HUES64 (cell line): ENCODE measurements around the gene KIF24.
"Not testable (repeated sequence)": the region's sequence is repeated elsewhere in the genome, so short reads cannot be mapped to it uniquely, and the experiment has no call there.

Experiments used
- H3K27ac ChIP-seq: 2 replicates; pipeline ENCODE4 v1.7.0; 2013; ENCODE audit warnings: low read depth, low read length, inconsistent platforms
- H3K27me3 ChIP-seq: 2 replicates; pipeline ENCODE4 v1.6.1; 2013; ENCODE audit warnings: mild to moderate bottlenecking, low read length; ENCODE audit not compliant: insufficient read depth
- H3K36me3 ChIP-seq: 2 replicates; pipeline ENCODE4 v1.6.1; 2013; ENCODE audit warnings: mild to moderate bottlenecking, low read length; ENCODE audit not compliant: insufficient read depth
- H3K4me1 ChIP-seq: 2 replicates; pipeline ENCODE4 v1.6.1; 2013; ENCODE audit warnings: mild to moderate bottlenecking, low read length, moderate library complexity; ENCODE audit not compliant: insufficient read depth
- H3K4me3 ChIP-seq: 2 replicates; pipeline ENCODE4 v1.5.1; 2013; ENCODE audit warnings: mild to moderate bottlenecking, low read length, moderate library complexity
- H3K9ac ChIP-seq: 2 replicates; pipeline ENCODE4 v1.6.1; 2013; ENCODE audit warnings: mild to moderate bottlenecking, low read depth, low read length
- H3K9me3 ChIP-seq: 2 replicates; pipeline ENCODE4 v1.6.1; 2013; ENCODE audit warnings: low read depth, low read length; ENCODE audit not compliant: insufficient read depth
- WGBS: fragments of 150-250, 120-280 bp; methylation state at CpG from one replicate; pipeline ENCODE4 v1.1.7; 2013; ENCODE audit warnings: missing lambda C conversion rate; 5-methylcytosine and 5-hydroxymethylcytosine counted together

Gene KIF24

GRCh38 chr9:34362614-34363214 lies 33.6 kb upstream of the KIF24 start:
- H3K9ac ChIP-seq, result no peak overlapping the region
- H3K4me1 ChIP-seq, result peaks cover 22% of the 10 kb centered on the region
- no peaks in the 10 kb centered on the region for H3K27me3 ChIP-seq
- H3K36me3 ChIP-seq, result no peaks in the 10 kb centered on the region
- H3K4me3 ChIP-seq, result no peak overlapping the region
- 85% methylated on average over 4 of the region's 4 CpGs for WGBS
- no peaks in the 10 kb centered on the region for H3K9me3 ChIP-seq
- no peak overlapping the region for H3K27ac ChIP-seq

DNA sequence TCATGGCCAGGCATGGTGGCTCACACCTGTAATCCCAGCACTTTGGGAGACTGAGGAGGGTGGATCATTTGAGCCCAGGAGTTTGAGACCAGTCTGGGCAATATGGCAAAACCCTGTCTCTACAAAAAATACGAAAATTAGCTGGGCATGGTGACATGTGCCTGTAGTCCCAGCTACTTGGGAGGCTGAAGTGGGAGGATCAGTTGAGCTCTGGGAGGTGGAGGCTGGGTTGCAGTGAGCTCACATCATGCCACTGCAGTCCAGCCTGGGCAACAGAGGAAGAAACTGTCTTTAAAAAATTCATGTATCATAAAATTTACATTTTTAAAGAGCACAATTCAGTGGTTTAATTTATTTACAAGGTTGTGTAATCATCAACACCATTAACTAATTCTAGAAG lies 23.9 kb upstream of the KIF24 start:
- not testable (repeated sequence) for H3K27me3 ChIP-seq, H3K4me3 ChIP-seq, H3K4me1 ChIP-seq, H3K9ac ChIP-seq, H3K27ac ChIP-seq, H3K36me3 ChIP-seq
- peaks cover 11% of the 10 kb centered on the region; the same call in 1 of the 2 replicates for H3K9me3 ChIP-seq
- WGBS, result 94% methylated on average over 1 of the region's 1 CpG

DNA sequence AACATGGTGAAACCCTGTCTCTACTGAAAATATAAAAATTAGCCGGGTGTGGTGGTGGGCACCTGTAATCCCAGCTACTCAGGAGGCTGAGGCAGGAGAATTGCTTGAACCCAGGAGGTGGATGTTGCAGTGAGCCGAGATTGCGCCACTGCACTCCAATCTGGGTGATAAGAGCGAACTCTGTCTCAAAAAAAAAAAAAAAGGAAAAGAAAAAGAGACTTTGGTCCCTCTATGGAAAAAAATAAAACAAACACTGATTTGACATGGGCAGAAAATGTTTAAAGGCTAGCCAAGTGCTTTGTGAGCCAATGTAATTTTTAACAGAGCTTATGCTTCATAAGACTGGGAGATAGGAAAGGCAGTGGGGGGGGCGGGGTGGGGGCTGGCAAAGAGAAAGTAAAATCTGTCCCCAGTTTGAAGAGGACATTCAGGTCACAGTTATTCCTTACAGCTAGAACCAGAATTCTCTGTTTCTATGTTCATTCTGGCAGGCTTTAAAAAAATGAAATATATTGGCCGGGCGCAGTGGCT lies 23.1 kb upstream of the KIF24 start:
- not testable (repeated sequence) for H3K4me1 ChIP-seq, H3K4me3 ChIP-seq, H3K27me3 ChIP-seq, H3K27ac ChIP-seq, H3K36me3 ChIP-seq, H3K9ac ChIP-seq
- peaks cover 11% of the 10 kb centered on the region; the same call in 1 of the 2 replicates for H3K9me3 ChIP-seq
- 96% methylated on average over 7 of the region's 7 CpGs for WGBS

DNA sequence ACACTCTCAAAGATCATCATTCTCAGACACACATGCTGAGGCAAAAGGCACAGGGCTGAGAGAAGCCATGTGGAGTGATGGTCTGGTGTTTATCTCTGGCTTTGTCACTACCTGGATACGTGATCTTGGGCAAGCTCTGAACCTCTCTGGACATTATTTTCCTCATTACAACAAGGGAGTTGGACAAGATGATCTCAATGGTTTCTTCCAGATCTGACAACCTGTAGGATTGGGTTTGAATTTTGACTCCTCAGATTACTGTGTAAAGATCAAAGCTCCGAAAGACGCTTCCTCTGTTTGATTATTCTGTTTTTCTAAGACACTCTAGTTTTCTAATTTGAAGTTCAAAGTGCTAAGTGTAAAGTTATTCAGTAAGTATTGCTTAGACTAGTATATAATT lies 20.3 kb upstream of the KIF24 start:
- H3K27ac ChIP-seq, result no peak overlapping the region
- 92% methylated on average over 3 of the region's 3 CpGs for WGBS
- H3K9ac ChIP-seq, result no peak overlapping the region
- no peak overlapping the region for H3K4me3 ChIP-seq
- H3K4me1 ChIP-seq, result no peaks in the 10 kb centered on the region
- no peaks in the 10 kb centered on the region for H3K9me3 ChIP-seq
- no peaks in the 10 kb centered on the region for H3K36me3 ChIP-seq
- no peaks in the 10 kb centered on the region for H3K27me3 ChIP-seq

- Histone ChIP-seq H3K9me3 (no peaks in the 10 kb centered on the region), H3K27me3 (no peaks in the 10 kb centered on the region), H3K27ac (no peak overlapping the region), H3K4me3 (no peak overlapping the region), H3K36me3 (peaks cover 11% of the 10 kb centered on the region), H3K4me1 (no peaks in the 10 kb centered on the region), H3K9ac (no peak overlapping the region)
These were observed 18.7 kb upstream of the KIF24 start for GRCh38 chr9:34347800-34348158.

- WGBS, result 91% methylated on average over 15 of the region's 15 CpGs
These were observed 18.1 kb upstream of the KIF24 start for GRCh38 chr9:34346873-34347799.

GRCh38 chr9:34343605-34344004 lies 14.5 kb upstream of the KIF24 start:
- Histone ChIP-seq H3K4me1 (no peaks in the 10 kb centered on the region), H3K9ac (no peak overlapping the region), H3K27ac (no peak overlapping the region), H3K27me3 (no peaks in the 10 kb centered on the region), H3K9me3 (no peaks in the 10 kb centered on the region), H3K4me3 (no peak overlapping the region), H3K36me3 (peaks cover 40% of the 10 kb centered on the region)
- WGBS, result 100% methylated on average over 1 of the region's 1 CpG

More at GRCh38 chr9:34346873-34347799, 18.1 kb upstream of the KIF24 start:
- Histone ChIP-seq H3K9ac (no peak overlapping the region), H3K27ac (no peak overlapping the region), H3K27me3 (no peaks in the 10 kb centered on the region), H3K4me3 (no peak overlapping the region), H3K4me1 (no peaks in the 10 kb centered on the region), H3K36me3 (peaks cover 16% of the 10 kb centered on the region), H3K9me3 (no peaks in the 10 kb centered on the region)

DNA sequence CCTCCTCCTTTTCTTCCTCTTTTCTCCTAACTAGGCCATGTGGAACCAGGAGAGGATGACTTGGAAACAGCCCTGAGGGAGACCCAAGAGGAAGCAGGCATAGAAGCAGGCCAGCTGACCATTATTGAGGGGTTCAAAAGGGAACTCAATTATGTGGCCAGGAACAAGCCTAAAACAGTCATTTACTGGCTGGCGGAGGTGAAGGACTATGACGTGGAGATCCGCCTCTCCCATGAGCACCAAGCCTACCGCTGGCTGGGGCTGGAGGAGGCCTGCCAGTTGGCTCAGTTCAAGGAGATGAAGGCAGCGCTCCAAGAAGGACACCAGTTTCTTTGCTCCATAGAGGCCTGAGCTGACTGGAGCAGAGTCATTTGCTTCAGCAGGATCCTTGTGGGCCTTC lies 14.0 kb upstream of the KIF24 start:
- Histone ChIP-seq H3K27me3 (no peaks in the 10 kb centered on the region), H3K36me3 (peaks cover 41% of the 10 kb centered on the region), H3K4me1 (no peaks in the 10 kb centered on the region), H3K27ac (no peak overlapping the region), H3K9ac (no peak overlapping the region), H3K4me3 (no peak overlapping the region), H3K9me3 (no peaks in the 10 kb centered on the region)
- WGBS, result 94% methylated on average over 5 of the region's 5 CpGs

DNA sequence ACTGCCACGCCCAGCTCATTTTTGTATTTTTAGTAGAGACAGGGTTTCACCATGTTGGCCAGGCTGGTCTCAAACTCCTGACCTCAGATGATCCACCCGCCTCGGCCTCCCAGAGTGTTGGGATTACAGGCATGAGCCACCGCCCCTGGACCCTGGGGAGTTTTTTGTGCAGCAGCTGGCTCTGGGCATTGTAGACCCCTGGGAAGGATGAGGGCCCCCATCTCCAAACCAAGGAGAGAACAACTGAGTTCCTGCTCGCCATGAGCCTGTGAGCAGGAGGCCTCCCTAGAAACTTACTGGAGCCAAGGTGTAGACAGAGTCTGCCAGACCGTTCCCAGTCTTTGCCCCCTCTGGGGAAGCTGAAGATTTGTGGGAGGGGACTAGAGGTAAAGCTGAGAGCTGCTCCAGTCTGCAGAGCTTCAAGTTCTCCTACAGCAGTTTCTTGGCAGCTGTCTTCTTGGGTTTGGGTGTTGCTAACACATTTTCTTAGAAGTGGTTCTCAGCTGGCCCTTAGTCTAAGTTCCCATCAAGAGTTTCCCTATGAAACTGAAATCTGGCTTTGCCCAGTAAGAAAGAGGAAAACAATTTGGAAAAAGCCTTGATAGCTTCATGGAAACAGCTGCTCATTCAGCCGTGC lies 12.7 kb upstream of the KIF24 start:
- 94% methylated on average over 7 of the region's 7 CpGs for WGBS
- no peak overlapping the region for H3K9ac ChIP-seq

GRCh38 chr9:34338665-34339385 lies 9.8 kb upstream of the KIF24 start:
- Histone ChIP-seq H3K27ac (no peak overlapping the region), H3K27me3 (no peaks in the 10 kb centered on the region), H3K4me1 (peaks cover 13% of the 10 kb centered on the region), H3K4me3 (no peak overlapping the region), H3K36me3 (peaks cover 40% of the 10 kb centered on the region), H3K9ac (no peak overlapping the region), H3K9me3 (no peaks in the 10 kb centered on the region)
- whole genome bisulfite sequencing, result 90% methylated on average over 2 of the region's 2 CpGs

More for the DNA sequence above, 12.7 kb upstream of the KIF24 start:
- Histone ChIP-seq H3K4me3 (no peak overlapping the region), H3K4me1 (no peaks in the 10 kb centered on the region), H3K36me3 (peaks cover 41% of the 10 kb centered on the region), H3K27me3 (no peaks in the 10 kb centered on the region), H3K9me3 (no peaks in the 10 kb centered on the region), H3K27ac (no peak overlapping the region)

GRCh38 chr9:34338079-34338478 lies 9.0 kb upstream of the KIF24 start:
- Histone ChIP-seq H3K4me1 (peaks cover 16% of the 10 kb centered on the region), H3K36me3 (peaks cover 33% of the 10 kb centered on the region)
- H3K27me3 ChIP-seq, H3K9me3 ChIP-seq, H3K4me3 ChIP-seq, H3K27ac ChIP-seq, H3K9ac ChIP-seq: not testable (repeated sequence)
